ENCODE data around the gene TMEM238.

DNA sequence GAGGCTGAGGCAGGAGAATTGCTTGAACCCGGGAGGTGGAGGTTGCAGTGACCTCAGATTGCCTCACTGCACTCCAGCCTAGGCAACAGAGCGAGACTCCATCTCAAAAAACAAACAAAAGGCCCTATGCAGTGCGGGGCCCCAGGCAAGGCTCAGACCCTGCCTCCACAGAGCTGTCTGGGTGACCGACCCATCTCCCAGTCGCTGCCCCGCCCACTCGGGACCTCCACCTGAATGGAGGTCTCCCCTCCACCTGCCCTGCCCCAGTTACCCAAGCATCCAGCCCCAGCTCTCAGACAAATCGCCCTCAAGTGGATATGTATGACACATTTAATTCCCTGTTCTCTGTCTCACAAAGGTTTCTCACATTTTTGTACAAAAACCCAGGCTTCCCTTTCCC, 18.8 kb downstream of the TMEM238 start:
- TF ChIP-seq, protein P1, sequence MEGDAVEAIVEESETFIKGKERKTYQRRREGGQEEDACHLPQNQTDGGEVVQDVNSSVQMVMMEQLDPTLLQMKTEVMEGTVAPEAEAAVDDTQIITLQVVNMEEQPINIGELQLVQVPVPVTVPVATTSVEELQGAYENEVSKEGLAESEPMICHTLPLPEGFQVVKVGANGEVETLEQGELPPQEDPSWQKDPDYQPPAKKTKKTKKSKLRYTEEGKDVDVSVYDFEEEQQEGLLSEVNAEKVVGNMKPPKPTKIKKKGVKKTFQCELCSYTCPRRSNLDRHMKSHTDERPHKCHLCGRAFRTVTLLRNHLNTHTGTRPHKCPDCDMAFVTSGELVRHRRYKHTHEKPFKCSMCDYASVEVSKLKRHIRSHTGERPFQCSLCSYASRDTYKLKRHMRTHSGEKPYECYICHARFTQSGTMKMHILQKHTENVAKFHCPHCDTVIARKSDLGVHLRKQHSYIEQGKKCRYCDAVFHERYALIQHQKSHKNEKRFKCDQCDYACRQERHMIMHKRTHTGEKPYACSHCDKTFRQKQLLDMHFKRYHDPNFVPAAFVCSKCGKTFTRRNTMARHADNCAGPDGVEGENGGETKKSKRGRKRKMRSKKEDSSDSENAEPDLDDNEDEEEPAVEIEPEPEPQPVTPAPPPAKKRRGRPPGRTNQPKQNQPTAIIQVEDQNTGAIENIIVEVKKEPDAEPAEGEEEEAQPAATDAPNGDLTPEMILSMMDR (IDR thresholded peaks at IDR 0.05), result no peak
- no peak for TF ChIP-seq EP300 (IDR thresholded peaks at IDR 0.05)
- no peak for TF ChIP-seq POLR2AphosphoS5 (IDR thresholded peaks at IDR 0.05)
- no peak for TF ChIP-seq POLR2A (IDR thresholded peaks at IDR 0.05)
